IMR-90 (cell line): ENCODE data around the gene FRMD4B.

ENCODE experiments used
- CTCF ChIP-seq: conservative IDR thresholded peaks from 2 replicates; pipeline ENCODE4 v1.5.1; 2012; ENCODE audit warnings: mild to moderate bottlenecking, low read depth, low read length, improper control_type of control experiment
- RFX5 ChIP-seq: IDR thresholded peaks from 2 replicates; pipeline ENCODE4 v1.8.0; 2012; ENCODE audit warnings: low read depth, mild to moderate bottlenecking, low read length, moderate library complexity

GRCh38 chr3:69193749-69194148, 192.1 kb downstream of the FRMD4B start:
- no peak for TF ChIP-seq CTCF
- TF ChIP-seq RFX5 = no peak
